A549 (cell line): ENCODE measurements around the gene ADK. TPM values are rescaled to one million over a fixed set of nuclear protein-coding genes. Genes with fewer than 3 reads are reported as not detected.

Experiments
- ATAC-seq, 2 experiments: fragments of 200-7000 bp in 1 of 2; fragments of >200 bp in 1 of 2; cut with Nextera tagmentation in 1 of 2; cut with Tn5 transposase in 1 of 2; 3 replicates each; pipeline versions ENCODE4 v1.8.0 to v1.9.1; 2018 to 2020; ENCODE audit warnings: mild to moderate bottlenecking in 1 of 2, moderate library complexity in 1 of 2
- CTCF ChIA-PET: fragments of 300-600 bp; sonication (Branson Sonifier 250); formaldehyde crosslinking; extraction: SDS; loops from one replicate; lab custom pipeline; 2021; ENCODE audit warnings: antibody characterized with exemption, inconsistent platforms; lab: Yijun Ruan, JAX
- POLR2A ChIA-PET: fragments of 350-600 bp; formaldehyde crosslinking; extraction: SDS; loops from one replicate; lab custom pipeline; 2021; ENCODE audit warnings: antibody characterized with exemption, inconsistent platforms; lab: Yijun Ruan, JAX
- DNase-seq, 2 experiments: peaks; one replicate each; pipeline versions ENCODE4 v3.0.0 to v3.0.0-alpha.2; 2011 to 2016; ENCODE audit warnings: low read depth in 1 of 2, low spot score in 1 of 2
- FAIRE-seq: peaks from 2 replicates; lab custom pipeline; 2011; peaks lifted over from hg19 to GRCh38; lab: Jason Lieb, UNC
- H3K27ac ChIP-seq, 2 experiments: fragments of >200 bp; sonication (Bioruptor Twin); formaldehyde crosslinking; 3 replicates each; pipeline ENCODE4 v1.5.1; 2016 to 2017
- H3K4me1 ChIP-seq: fragments of >200 bp; sonication (Bioruptor Twin); formaldehyde crosslinking; 3 replicates; pipeline ENCODE4 v1.6.1; 2016
- H3K4me2 ChIP-seq: fragments of >200 bp; sonication (Bioruptor Twin); formaldehyde crosslinking; 3 replicates; pipeline ENCODE4 v1.6.1; 2016
- H3K4me3 ChIP-seq: fragments of >200 bp; sonication (Bioruptor Twin); formaldehyde crosslinking; 3 replicates; pipeline ENCODE4 v1.5.1; 2016
- H3K9me3 ChIP-seq: fragments of >200 bp; sonication (Bioruptor Twin); formaldehyde crosslinking; 3 replicates; pipeline ENCODE4 v1.6.1; 2016
- ATOH8 ChIP-seq: fragments of 250-450 bp; sonication (Bioruptor Pico); IDR thresholded peaks from 2 replicates; pipeline ENCODE4 v1.5.0; 2020; ENCODE audit warnings: low read depth, mild to moderate bottlenecking, moderate library complexity
- BCL3 ChIP-seq: fragments of >200 bp; sonication (Bioruptor Twin); formaldehyde crosslinking; IDR thresholded peaks from 3 replicates; pipeline ENCODE4 v1.6.1; 2016
- CEBPB ChIP-seq, 2 experiments: fragments of >200 bp in 1 of 2; sonication (Bioruptor Twin) in 1 of 2; formaldehyde crosslinking in 1 of 2; IDR thresholded peaks; 2 replicates each; pipeline ENCODE4 v1.6.1; 2012 to 2016
- CHD2 ChIP-seq: fragments of 150-350 bp; IDR thresholded peaks from 2 replicates; pipeline ENCODE4 v1.6.1; 2014; ENCODE audit warnings: low read length; ENCODE audit not compliant: partially characterized antibody
- CHD4 ChIP-seq: fragments of 200-600 bp; sonication (generic); IDR thresholded peaks from 2 replicates; pipeline ENCODE4 v1.6.1; 2016; ENCODE audit warnings: antibody characterized with exemption, mild to moderate bottlenecking, borderline replicate concordance
- EHMT2 ChIP-seq: fragments of 200-600 bp; sonication (generic); IDR thresholded peaks from 2 replicates; pipeline ENCODE4 v1.6.1; 2016; ENCODE audit warnings: antibody characterized with exemption, low read depth, mild to moderate bottlenecking, moderate library complexity
- ELK1 ChIP-seq: fragments of 150-350 bp; IDR thresholded peaks from 2 replicates; pipeline ENCODE4 v1.6.1; 2014; ENCODE audit warnings: low read depth, mild to moderate bottlenecking, low read length
- FOSB ChIP-seq: fragments of 250-450 bp; sonication (Bioruptor Pico); IDR thresholded peaks from 2 replicates; pipeline ENCODE4 v1.5.0; 2020; ENCODE audit warnings: mild to moderate bottlenecking, moderate library complexity
- GATA3 ChIP-seq: IDR thresholded peaks from 2 replicates; pipeline ENCODE4 v1.6.1; 2012; ENCODE audit warnings: borderline replicate concordance
- HMGXB4 ChIP-seq: fragments of 250-450 bp; sonication (Bioruptor Pico); IDR thresholded peaks from 2 replicates; pipeline ENCODE4 v1.5.0; 2021; ENCODE audit warnings: mild to moderate bottlenecking, moderate library complexity, borderline replicate concordance
- JUN ChIP-seq, 2 experiments: fragments of >200 bp; sonication (Bioruptor Twin); formaldehyde crosslinking; IDR thresholded peaks; 2 replicates in 1 of 2; 3 replicates in 1 of 2; pipeline ENCODE4 v1.6.1; 2016 to 2017
- JUNB ChIP-seq: fragments of >200 bp; sonication (Bioruptor Twin); formaldehyde crosslinking; IDR thresholded peaks from 2 replicates; pipeline ENCODE4 v1.6.1; 2016
- KDM5A ChIP-seq: fragments of 200-600 bp; sonication (generic); IDR thresholded peaks from 2 replicates; pipeline ENCODE4 v1.6.1; 2016; ENCODE audit warnings: antibody characterized with exemption, mild to moderate bottlenecking
- MAFK ChIP-seq: fragments of 450-650 bp; IDR thresholded peaks from 2 replicates; pipeline ENCODE4 v1.6.1; 2014; ENCODE audit not compliant: partially characterized antibody
- MAX ChIP-seq: IDR thresholded peaks from 2 replicates; pipeline ENCODE4 v1.6.1; 2012
- NR3C1 ChIP-seq: fragments of >200 bp; sonication (Bioruptor Twin); formaldehyde crosslinking; IDR thresholded peaks from 3 replicates; pipeline ENCODE4 v1.6.1; 2017
- PHF8 ChIP-seq: fragments of 200-600 bp; sonication (generic); IDR thresholded peaks from 2 replicates; pipeline ENCODE4 v1.6.1; 2016; ENCODE audit warnings: low read depth, mild to moderate bottlenecking, antibody characterized with exemption, moderate library complexity, borderline replicate concordance
- POLR2A ChIP-seq: IDR thresholded peaks from 2 replicates; pipeline ENCODE4 v1.6.1; 2012; ENCODE audit warnings: mild to moderate bottlenecking, low read length
- POLR2AphosphoS2 ChIP-seq: conservative IDR thresholded peaks from 2 replicates; pipeline ENCODE4 v1.6.1; 2012; ENCODE audit warnings: low read length, improper control_type of control experiment, inconsistent platforms
- SREBF2 ChIP-seq: fragments of 450-650 bp; IDR thresholded peaks from 2 replicates; pipeline ENCODE4 v1.6.1; 2014; ENCODE audit warnings: mild to moderate bottlenecking, moderate library complexity
- TP53 ChIP-seq: fragments of 250-450 bp; sonication (Bioruptor Pico); IDR thresholded peaks from 2 replicates; pipeline ENCODE4 v1.5.0; 2021; ENCODE audit warnings: mild to moderate bottlenecking, moderate library complexity
- USF2 ChIP-seq: fragments of 450-650 bp; IDR thresholded peaks from 2 replicates; pipeline ENCODE4 v1.6.1; 2014; ENCODE audit warnings: antibody characterized with exemption
- ZFP36 ChIP-seq: fragments of 450-650 bp; IDR thresholded peaks from 2 replicates; pipeline ENCODE4 v1.6.1; 2014; ENCODE audit warnings: borderline replicate concordance; ENCODE audit not compliant: partially characterized antibody
- WGBS: methylation state at CpG from one replicate; pipeline ENCODE4 v1.1.6; 2017; ENCODE audit errors: missing lambda C conversion rate; 5-methylcytosine and 5-hydroxymethylcytosine counted together
- polyA plus RNA-seq, 4 experiments: library from polyadenylated mRNA; depleted of rRNA in 3 of 4; stranded (reverse); fragments of >200 nt; fragmentation: RNase III in 1 of 4; extraction: RNeasy Plus Mini Kit Qiagen cat#74134 plus additional on column Dnase treatment in 1 of 4; gene quantifications; 2 replicates in 3 of 4; 3 replicates in 1 of 4; pipeline ENCODE4 v1.2.3, GENCODE V29; 2011 to 2017

Gene ADK
- polyA plus RNA-seq, 2 of the 4 experiments (the other 2 are of a cell fraction) = 35.8 to 40.7 TPM

- ATAC-seq = no peak
- no peak for TF ChIP-seq ZFP36
- no peak for TF ChIP-seq POLR2AphosphoS2
- TF ChIP-seq JUN (IDR thresholded peaks at IDR 0.05) = no peak
- TF ChIP-seq NR3C1 = no peak
- no peak for TF ChIP-seq JUNB
- TF ChIP-seq KDM5A = no peak
- TF ChIP-seq HMGXB4 (CRISPR knock-in tag) = no peak
- no peak for TF ChIP-seq PHF8
- no peak for TF ChIP-seq MAX
- no peak for TF ChIP-seq POLR2A
- no peak for TF ChIP-seq BCL3
- TF ChIP-seq GATA3 = no peak
- TF ChIP-seq EHMT2 = no peak
- no peak for TF ChIP-seq CEBPB (IDR thresholded peaks at IDR 0.05)
- TF ChIP-seq SREBF2 = no peak
- no peak for TF ChIP-seq TP53
- TF ChIP-seq FOSB (CRISPR knock-in tag) = no peak
- no peak for TF ChIP-seq MAFK
- no peak for TF ChIP-seq CHD4
- TF ChIP-seq ELK1 = no peak
- no peak overlapping the region for H3K4me2 ChIP-seq
Measured at GRCh38 chr10:74384615-74385183, 233.7 kb downstream of the ADK start.

GRCh38 chr10:74388801-74389200, 237.8 kb downstream of the ADK start:
- no peaks in the 10 kb centered on the region for H3K4me1 ChIP-seq
- ChIA-PET CTCF (no interaction called here), POLR2A (no interaction called here)
- H3K27ac ChIP-seq = no peak overlapping the region
- ATAC-seq (no peak), FAIRE-seq (no peak), DNase-seq (no peak)
- no peak for TF ChIP-seq CHD2
- TF ChIP-seq HMGXB4 (CRISPR knock-in tag) = no peak
- TF ChIP-seq USF2 = no peak
- no peak for TF ChIP-seq NR3C1
- no peak for TF ChIP-seq KDM5A
- TF ChIP-seq ATOH8 = no peak
- H3K9me3 ChIP-seq = no peaks in the 10 kb centered on the region
- no peak overlapping the region for H3K4me3 ChIP-seq
- H3K4me2 ChIP-seq = no peak overlapping the region

More at GRCh38 chr10:74384615-74385183, 233.7 kb downstream of the ADK start:
- 90% methylated on average over 3 of the region's 3 CpGs for WGBS
- POLR2A ChIA-PET = no interaction called here
- FAIRE-seq (no peak), DNase-seq (no peak)
- CTCF ChIA-PET = no interaction called here
- Histone ChIP-seq H3K4me3 (no peak overlapping the region), H3K27ac (no peak overlapping the region), H3K9me3 (no peaks in the 10 kb centered on the region), H3K4me1 (no peaks in the 10 kb centered on the region)
